Left ventricle myocardium inferior (tissue), 1 donor: ENCODE measurements around the gene ZFP90. TPM values are rescaled to one million over a fixed set of nuclear protein-coding genes. Genes with fewer than 3 reads are reported as not detected.

Source experiments
- DNase-seq: peaks from one replicate; pipeline ENCODE4 v3.0.0-alpha.2; 2020
- H3K27ac ChIP-seq: fragments of 200-600 bp; replicated peaks from 2 replicates; pipeline ENCODE4 v1.8.0; 2021
- H3K27me3 ChIP-seq: fragments of 200-600 bp; 2 replicates; pipeline ENCODE4 v1.8.0; 2021; ENCODE audit warnings: low read depth
- H3K36me3 ChIP-seq: fragments of 200-600 bp; 2 replicates; pipeline ENCODE4 v1.8.0; 2021
- H3K4me1 ChIP-seq: fragments of 200-600 bp; 2 replicates; pipeline ENCODE4 v1.8.0; 2021
- H3K4me3 ChIP-seq: fragments of 200-600 bp; 2 replicates; pipeline ENCODE4 v1.8.0; 2021; ENCODE audit warnings: mild to moderate bottlenecking, moderate library complexity
- H3K9me3 ChIP-seq: fragments of 200-600 bp; replicated peaks from 2 replicates; pipeline ENCODE4 v1.8.0; 2021
- CTCF ChIP-seq: fragments of 200-600 bp; IDR thresholded peaks from 2 replicates; pipeline ENCODE4 v1.8.0; 2021; ENCODE audit warnings: antibody characterized with exemption, mild to moderate bottlenecking, borderline replicate concordance
- intact Hi-C: fragments of 100-400 bp; cut with micrococcal nuclease; formaldehyde crosslinking; loops from one replicate; pipeline ENCODE4 v1.11.0; 2022
- total RNA-seq: library from RNA; stranded (reverse); fragmentation: NEBNext Ultra II Directional; extraction: Animal tissue kit (Norgen Biotek cat#: 25700); gene quantifications from one replicate; pipeline ENCODE4 v1.2.1, GENCODE V29; 2021
- donor health status: DM: no; HTN: yes; CAD: no; lungs with severe emphysema.

The ZFP90 gene
- total RNA-seq, 1 donor from 2014 or later, result 11.0 TPM

GRCh38 chr16:68519225-68519745 is 19.8 kb upstream of the ZFP90 start:
- intact Hi-C loops, result no loop called here
- Histone ChIP-seq H3K36me3 (no peaks in the 10 kb centered on the region), H3K4me1 (peaks cover 7% of the 10 kb centered on the region), H3K27me3 (peaks cover under 1% of the 10 kb centered on the region), H3K9me3 (no peaks in the 10 kb centered on the region), H3K27ac (no peak overlapping the region), H3K4me3 (no peak overlapping the region)
- no peak for TF ChIP-seq CTCF
- no peak for DNase-seq

GRCh38 chr16:68520649-68521086 is 18.4 kb upstream of the ZFP90 start:
- Histone ChIP-seq H3K36me3 (no peaks in the 10 kb centered on the region), H3K9me3 (no peaks in the 10 kb centered on the region), H3K27ac (no peak overlapping the region), H3K4me1 (peaks cover 7% of the 10 kb centered on the region), H3K27me3 (peaks cover 9% of the 10 kb centered on the region), H3K4me3 (peak overlapping the region; percentile 45)
- DNase-seq, result peak; percentile 78
- intact Hi-C loops, result no loop called here
- peak; percentile 97 for TF ChIP-seq CTCF

GRCh38 chr16:68524069-68524820 is 14.8 kb upstream of the ZFP90 start:
- Histone ChIP-seq H3K27ac (no peak overlapping the region), H3K27me3 (peaks cover 12% of the 10 kb centered on the region), H3K9me3 (no peaks in the 10 kb centered on the region), H3K4me3 (no peak overlapping the region), H3K36me3 (no peaks in the 10 kb centered on the region), H3K4me1 (peaks cover 13% of the 10 kb centered on the region)
- DNase-seq, result no peak
- intact Hi-C loops, result no loop called here
- no peak for TF ChIP-seq CTCF

- Histone ChIP-seq H3K27ac (no peak overlapping the region), H3K4me3 (no peak overlapping the region), H3K36me3 (no peaks in the 10 kb centered on the region), H3K4me1 (peaks cover 23% of the 10 kb centered on the region), H3K27me3 (peaks cover 12% of the 10 kb centered on the region), H3K9me3 (no peaks in the 10 kb centered on the region)
- no peak for TF ChIP-seq CTCF
- intact Hi-C loops, result no loop called here
- DNase-seq, result no peak
Measured at GRCh38 chr16:68526143-68526781, 12.8 kb upstream of the ZFP90 start.

- H3K27me3 ChIP-seq, result peaks cover 12% of the 10 kb centered on the region
- no peak for DNase-seq
- no peak overlapping the region for H3K27ac ChIP-seq
- peaks cover 23% of the 10 kb centered on the region for H3K4me1 ChIP-seq
- intact Hi-C loops, result no loop called here
- H3K9me3 ChIP-seq, result no peaks in the 10 kb centered on the region
- no peak for TF ChIP-seq CTCF
- no peak overlapping the region for H3K4me3 ChIP-seq
- no peaks in the 10 kb centered on the region for H3K36me3 ChIP-seq
Measured at GRCh38 chr16:68526782-68527145, 12.3 kb upstream of the ZFP90 start.
